GOT3 (cell line): ENCODE results near the gene FOXRED2.
"Not testable (repeated sequence)": the region's sequence is repeated elsewhere in the genome, so short reads cannot be mapped to it uniquely, and the experiment has no call there.

Experiments
- DNase-seq: peaks from one replicate; lab custom pipeline; 2025; ENCODE audit warnings: mixed read lengths; lab: John Stamatoyannopoulos, UW

FOXRED2 gene

GRCh38 chr22:36469094-36469710 is 37.6 kb downstream of the FOXRED2 start:
- DNase-seq, result no peak

GRCh38 chr22:36467946-36468345 is 38.9 kb downstream of the FOXRED2 start:
- no peak for DNase-seq

GRCh38 chr22:36467042-36467810 is 39.6 kb downstream of the FOXRED2 start:
- no peak for DNase-seq

GRCh38 chr22:36466258-36466657 is 40.6 kb downstream of the FOXRED2 start:
- DNase-seq, result no peak

GRCh38 chr22:36465232-36466021 is 41.4 kb downstream of the FOXRED2 start:
- peak; percentile 59 for DNase-seq

- no peak for DNase-seq
Observed at GRCh38 chr22:36464715-36465231, 42.1 kb downstream of the FOXRED2 start.

- no peak for DNase-seq
Observed at GRCh38 chr22:36463783-36464184, 43.1 kb downstream of the FOXRED2 start.

- no peak for DNase-seq
Observed at GRCh38 chr22:36461665-36462649, 44.9 kb downstream of the FOXRED2 start.

GRCh38 chr22:36460202-36460601 is 46.6 kb downstream of the FOXRED2 start:
- DNase-seq, result no peak

GRCh38 chr22:36457688-36458450 is 49.0 kb downstream of the FOXRED2 start:
- no peak for DNase-seq

GRCh38 chr22:36456464-36456845 is 50.4 kb downstream of the FOXRED2 start:
- DNase-seq, result no peak

GRCh38 chr22:36455571-36456463 is 51.0 kb downstream of the FOXRED2 start:
- no peak for DNase-seq

- DNase-seq, result peak; percentile 55
Observed at GRCh38 chr22:36454916-36455570, 51.8 kb downstream of the FOXRED2 start.

- DNase-seq, result no peak
Observed at GRCh38 chr22:36453855-36454378, 52.9 kb downstream of the FOXRED2 start.

GRCh38 chr22:36452978-36453607 is 53.7 kb downstream of the FOXRED2 start:
- not testable (repeated sequence) for DNase-seq

- DNase-seq, result no peak
Observed at GRCh38 chr22:36452250-36452977, 54.4 kb downstream of the FOXRED2 start.

GRCh38 chr22:36450923-36451322 is 55.9 kb downstream of the FOXRED2 start:
- not testable (repeated sequence) for DNase-seq
